HG03432 (cell line): ENCODE results near the gene GRWD1.

Experiments used
- ATAC-seq: cut with Tn5 transposase; IDR thresholded peaks from one replicate; pipeline ENCODE4 v1.9.1; 2021; ENCODE audit warnings: mild to moderate bottlenecking, moderate library complexity; ENCODE audit not compliant: unreplicated experiment

GRWD1 gene

DNA sequence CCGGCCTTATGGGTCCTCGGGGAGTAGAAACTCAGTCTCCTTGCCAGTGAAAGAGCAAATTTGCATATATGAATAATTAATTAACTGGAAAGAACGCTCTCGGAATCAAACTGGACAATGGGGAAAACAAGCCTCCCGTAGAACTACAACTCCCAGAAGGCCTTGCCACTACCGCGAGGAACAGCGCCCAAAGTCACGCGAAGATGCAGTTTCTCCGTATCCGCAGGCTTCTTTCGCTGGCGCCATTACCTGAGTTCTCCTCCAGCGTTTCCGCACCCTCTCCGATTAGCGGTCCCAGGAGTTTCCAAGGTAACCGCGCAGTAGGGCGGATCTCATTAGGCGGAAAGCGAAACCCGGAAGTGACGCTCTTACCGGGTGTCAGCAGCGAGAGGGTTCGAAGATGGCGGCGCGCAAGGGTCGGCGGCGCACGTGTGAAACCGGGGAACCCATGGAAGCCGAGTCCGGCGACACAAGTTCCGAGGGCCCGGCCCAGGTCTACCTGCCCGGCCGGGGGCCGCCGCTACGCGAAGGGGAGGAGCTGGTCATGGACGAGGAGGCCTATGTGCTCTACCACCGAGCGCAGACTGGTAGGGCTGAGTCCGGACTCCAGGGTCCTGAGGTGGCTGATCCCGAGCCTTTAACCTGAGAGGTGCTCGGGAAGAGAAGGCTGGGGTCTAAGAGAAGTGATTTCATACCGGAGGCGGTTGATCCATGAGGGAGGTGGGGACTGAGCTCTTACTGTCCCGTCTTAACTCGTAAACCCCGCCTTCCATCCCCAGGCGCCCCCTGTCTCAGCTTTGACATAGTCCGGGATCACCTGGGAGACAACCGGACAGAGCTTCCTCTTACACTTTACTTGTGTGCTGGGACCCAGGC lies at the start of gene GRWD1:
GRWD1 (plus strand) TSS at position 378 of the 876 bp plus-strand sequence; CDS start at position 401, 23 bp downstream.
- ATAC-seq, result peak; percentile 78

DNA sequence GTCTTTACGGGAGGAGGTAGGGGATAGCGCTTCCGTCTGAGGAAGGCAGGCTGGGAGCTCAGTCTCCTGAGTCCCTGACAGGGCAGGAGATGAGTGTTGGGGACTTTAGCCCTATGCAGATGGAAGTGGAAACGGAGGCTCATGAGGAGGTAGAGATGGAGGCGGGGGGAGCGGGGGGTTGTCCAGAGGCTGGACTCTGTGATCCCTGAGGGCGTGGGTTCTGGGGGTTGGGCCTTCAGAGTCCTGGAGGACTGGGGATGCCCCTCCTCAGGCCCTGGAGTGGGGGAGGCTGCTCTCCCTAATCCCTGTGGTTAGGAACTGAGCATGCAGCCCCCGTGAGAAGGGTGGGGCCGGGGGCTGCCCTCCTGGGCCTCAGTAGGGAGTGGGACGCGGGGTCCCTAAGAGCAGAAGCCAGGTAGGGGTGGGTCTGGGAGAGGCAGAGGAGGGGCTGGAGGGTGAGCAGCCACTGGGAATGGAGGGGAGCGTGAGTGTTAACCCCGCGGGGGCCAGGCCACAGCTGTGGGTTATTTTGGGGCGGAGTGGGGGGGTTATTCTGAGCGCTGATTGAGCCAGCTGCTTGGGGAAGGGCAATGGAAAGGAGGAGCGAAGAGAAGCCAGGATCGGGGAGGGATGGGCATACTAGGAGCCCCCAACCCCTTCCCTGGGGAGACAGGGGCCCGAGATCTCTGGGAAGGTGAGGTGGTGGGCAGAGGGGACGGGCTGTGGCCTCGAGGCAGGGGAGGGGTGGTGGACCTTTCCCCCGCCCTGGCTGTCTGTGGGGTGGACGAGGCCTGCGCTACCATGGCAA lies 49.6 kb upstream of the GRWD1 start:
- no peak for ATAC-seq

GRCh38 chr19:48396824-48397176 lies 49.0 kb upstream of the GRWD1 start:
- no peak for ATAC-seq

GRCh38 chr19:48397263-48398101 lies 48.3 kb upstream of the GRWD1 start:
- ATAC-seq, result no peak

GRCh38 chr19:48398102-48398374 lies 47.7 kb upstream of the GRWD1 start:
- ATAC-seq, result no peak

- ATAC-seq, result peak; percentile 63
Measured at GRCh38 chr19:48398375-48399235, 47.2 kb upstream of the GRWD1 start.

DNA sequence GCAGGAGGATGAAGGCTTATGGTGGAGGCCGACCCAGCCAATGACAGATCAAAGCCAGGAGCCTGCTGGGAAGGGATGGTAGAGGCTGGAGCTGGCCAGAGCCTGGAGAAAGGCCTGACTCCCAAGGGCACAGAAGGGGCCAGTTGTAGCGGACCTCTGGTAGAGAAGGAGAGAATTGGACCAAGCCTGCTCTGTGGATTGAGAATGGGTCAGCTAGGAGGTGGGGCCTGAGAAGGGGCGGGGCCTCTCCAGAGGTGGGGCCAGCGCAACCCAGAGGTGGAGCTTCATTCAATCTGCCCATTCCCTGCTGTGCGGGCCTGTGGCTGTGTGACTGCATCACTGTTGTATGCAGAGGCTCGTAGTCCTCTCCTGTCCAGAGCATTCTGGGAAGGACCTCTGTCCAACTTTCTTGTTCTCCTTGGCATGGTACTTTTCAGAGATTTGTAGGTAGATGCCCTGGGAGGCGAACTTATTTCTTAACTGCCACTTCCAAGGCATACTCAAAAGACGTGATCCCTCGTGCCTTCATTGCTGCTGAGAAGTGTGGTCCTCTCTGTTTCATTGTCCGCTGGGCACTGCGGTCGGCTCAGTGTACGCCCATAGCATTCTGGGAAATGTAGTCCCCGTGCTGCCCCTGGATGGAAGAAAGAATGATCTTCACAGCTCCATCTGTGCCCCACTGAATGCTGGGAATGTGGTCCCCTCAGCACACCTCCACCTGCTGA lies 45.6 kb upstream of the GRWD1 start:
- ATAC-seq, result no peak

DNA sequence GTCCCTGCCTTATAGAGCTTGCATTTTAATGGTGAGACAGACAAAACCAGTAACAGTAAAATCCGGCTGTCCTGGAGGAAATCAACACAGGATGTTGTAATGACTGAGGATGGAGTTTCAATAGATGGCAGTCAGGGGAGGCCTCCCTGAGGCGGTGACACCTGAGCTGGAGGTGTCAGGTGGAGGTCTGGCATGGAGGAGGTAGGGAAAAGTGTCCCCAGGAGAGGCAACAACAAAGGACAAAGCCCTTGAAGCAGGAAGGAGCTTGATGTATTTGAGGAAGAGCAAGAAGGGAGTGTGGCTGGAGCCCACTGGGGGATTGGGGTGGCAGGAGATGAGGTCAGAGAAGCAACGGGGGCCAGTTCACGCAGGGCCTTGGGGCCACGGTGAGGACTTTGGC lies 44.5 kb upstream of the GRWD1 start:
- ATAC-seq, result no peak

DNA sequence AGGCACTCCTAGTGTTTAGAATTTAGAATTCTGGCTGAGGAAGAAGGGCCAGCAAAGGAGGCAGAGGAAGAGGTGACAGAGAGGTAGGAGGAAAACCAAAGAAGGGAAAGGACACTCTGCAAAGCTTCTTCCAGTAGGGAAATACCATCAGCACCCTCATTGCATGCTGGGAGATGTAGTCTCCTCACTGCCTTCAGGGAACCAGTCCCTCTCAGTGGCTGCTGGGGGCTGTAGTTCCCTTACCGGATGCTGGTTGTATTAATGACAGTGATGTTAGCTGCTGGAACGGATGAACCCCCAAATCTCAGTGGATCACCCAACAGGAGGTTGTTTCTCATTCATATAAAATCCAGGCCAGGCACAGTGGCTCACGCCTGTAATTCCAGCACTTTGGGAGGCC lies 42.2 kb upstream of the GRWD1 start:
- ATAC-seq, result peak; percentile 47

DNA sequence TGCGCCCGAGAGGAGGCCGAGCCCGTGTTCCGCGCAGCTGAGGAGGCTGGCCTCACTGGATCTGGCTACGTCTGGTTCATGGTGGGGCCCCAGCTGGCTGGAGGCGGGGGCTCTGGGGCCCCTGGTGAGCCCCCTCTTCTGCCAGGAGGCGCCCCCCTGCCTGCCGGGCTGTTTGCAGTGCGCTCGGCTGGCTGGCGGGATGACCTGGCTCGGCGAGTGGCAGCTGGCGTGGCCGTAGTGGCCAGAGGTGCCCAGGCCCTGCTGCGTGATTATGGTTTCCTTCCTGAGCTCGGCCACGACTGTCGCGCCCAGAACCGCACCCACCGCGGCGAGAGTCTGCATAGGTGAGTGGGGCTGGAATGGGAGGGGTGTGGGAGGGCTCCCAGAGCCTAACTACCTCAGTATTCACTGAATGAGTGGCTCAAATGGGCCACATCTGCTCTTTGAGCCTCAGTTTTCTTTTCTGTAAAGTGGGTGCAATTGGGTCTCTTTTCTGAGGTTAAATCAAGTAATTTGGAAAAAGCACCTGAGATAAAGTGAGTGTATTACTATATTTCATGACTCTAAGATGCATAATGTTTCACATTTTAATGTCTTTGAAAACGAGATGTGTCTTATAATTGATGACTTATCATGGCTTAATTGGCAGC lies 40.6 kb upstream of the GRWD1 start:
- ATAC-seq, result no peak

DNA sequence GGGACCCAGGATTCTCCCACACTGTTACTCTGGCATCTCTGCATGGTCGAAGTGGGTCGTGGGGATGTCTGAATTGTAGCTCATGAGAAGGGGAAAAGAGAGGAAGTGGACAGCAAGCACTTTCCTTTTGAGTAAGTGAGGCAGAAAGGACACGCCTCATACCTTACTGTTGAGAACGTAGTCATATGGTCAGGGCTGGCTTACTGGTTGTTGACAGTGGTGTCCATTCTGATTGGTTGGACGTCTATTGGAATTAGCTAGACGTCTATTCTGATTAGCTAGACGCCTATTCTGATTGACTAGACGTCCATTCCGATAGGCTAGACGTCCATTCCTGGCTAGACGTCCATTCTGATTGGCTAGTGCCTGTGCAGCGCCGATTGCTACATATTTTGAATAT lies 39.9 kb upstream of the GRWD1 start:
- no peak for ATAC-seq

DNA sequence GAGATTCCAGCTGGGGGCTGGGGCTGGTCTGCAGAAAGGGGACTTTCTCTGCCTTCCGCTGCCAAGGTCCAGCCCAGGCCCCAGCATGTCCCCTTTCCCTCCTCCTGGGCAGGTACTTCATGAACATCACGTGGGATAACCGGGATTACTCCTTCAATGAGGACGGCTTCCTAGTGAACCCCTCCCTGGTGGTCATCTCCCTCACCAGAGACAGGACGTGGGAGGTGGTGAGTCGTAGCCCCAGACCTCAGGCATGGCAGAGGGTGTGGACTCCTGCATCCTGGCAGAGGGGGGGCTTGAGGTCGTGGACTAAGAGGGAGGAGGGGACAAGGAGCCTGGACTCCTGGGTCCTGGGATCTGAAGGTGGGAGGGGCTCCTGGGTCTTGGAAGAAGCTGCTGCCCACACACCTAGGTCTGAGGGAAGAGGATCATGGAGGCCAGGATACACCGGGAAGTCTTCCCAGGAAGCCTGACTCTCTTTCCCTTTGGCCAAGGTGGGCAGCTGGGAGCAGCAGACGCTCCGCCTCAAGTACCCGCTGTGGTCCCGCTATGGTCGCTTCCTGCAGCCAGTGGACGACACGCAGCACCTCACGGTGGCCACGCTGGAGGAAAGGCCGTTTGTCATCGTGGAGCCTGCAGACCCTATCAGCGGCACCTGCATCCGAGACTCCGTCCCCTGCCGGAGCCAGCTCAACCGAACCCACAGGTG lies 31.8 kb upstream of the GRWD1 start:
- ATAC-seq, result no peak

DNA sequence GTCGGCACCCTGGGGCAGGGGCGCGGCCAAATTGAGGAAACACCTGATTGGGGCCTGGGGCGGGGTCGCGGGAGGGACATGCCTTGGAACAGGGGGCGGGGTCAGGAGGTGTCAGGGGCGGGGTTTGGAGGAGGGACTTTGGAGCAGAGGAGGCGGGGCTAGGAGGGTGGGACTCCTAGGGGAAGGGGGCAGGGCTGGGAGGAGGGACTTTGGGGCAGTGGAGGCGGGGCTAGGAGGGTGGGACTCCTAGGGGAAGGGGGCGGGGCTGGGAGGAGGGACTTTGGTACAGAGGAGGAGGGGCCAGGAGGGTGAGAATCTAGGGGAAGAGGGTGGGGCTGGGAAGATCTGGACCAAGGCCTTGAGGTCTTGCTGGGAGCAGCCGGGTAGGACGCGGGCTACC lies 30.4 kb upstream of the GRWD1 start:
- ATAC-seq, result no peak

GRCh38 chr19:48415806-48416221 lies 30.0 kb upstream of the GRWD1 start:
- no peak for ATAC-seq

GRCh38 chr19:48417421-48417820 lies 28.4 kb upstream of the GRWD1 start:
- ATAC-seq, result no peak

GRCh38 chr19:48418317-48419064 lies 27.3 kb upstream of the GRWD1 start:
- ATAC-seq, result no peak

DNA sequence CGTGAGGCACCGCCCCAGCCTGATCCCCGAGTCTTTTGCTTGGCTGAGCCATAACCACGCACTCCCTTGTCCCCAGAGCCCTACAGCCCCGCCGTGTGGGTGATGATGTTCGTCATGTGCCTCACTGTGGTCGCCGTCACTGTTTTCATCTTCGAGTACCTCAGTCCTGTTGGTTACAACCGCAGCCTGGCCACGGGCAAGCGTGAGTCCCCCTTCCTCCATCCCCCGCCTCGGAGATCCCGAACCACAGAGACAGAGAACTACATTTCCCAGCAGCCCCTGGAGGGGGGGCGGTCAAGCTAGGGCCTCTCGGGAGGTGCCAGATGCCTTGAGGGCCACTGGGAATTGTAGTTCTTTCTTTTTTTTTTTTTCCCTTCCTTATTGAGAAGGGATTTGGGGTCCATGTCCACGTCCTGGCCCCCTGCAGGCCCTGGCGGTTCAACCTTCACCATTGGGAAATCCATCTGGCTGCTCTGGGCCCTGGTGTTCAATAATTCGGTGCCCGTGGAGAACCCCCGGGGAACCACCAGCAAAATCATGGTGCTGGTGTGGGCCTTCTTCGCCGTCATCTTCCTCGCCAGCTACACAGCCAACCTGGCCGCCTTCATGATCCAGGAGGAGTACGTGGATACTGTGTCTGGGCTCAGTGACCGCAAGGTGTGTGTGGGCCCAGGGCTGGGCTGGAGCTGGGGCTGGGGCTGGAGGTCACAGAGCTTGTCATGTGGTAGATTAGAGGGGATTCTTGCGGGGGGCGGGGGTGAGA lies 26.4 kb upstream of the GRWD1 start:
- ATAC-seq, result peak; percentile 73
